Chondrocyte (in vitro differentiated cells): Measurements from ENCODE around the gene ALCAM. TPM values are rescaled to one million over a fixed set of nuclear protein-coding genes. Genes with fewer than 3 reads are reported as not detected.
A peak's percentile ranks its signal among the peaks of the same experiment; 100 is the strongest.
"Not testable (repeated sequence)": the region's sequence is repeated elsewhere in the genome, so short reads cannot be mapped to it uniquely, and the experiment has no call there.

Experiments used
- DNase-seq: peaks from one replicate; pipeline ENCODE4 v3.0.0; 2021; ENCODE audit warnings: mixed read lengths, low spot score
- H3K27ac Mint-ChIP-seq: one replicate; pipeline ENCODE4 v1.8.0; 2021; ENCODE audit warnings: mild to moderate bottlenecking, moderate library complexity, mixed read lengths; ENCODE audit not compliant: unreplicated experiment
- H3K27me3 Mint-ChIP-seq: 2 replicates; pipeline ENCODE4 v1.8.0; 2021; ENCODE audit warnings: low read depth, mixed read lengths
- H3K36me3 Mint-ChIP-seq: 2 replicates; pipeline ENCODE4 v1.8.0; 2021; ENCODE audit warnings: low read depth, mixed read lengths
- H3K4me1 Mint-ChIP-seq: 2 replicates; pipeline ENCODE4 v1.8.0; 2021; ENCODE audit warnings: low read depth, mild to moderate bottlenecking, mixed read lengths
- H3K4me3 Mint-ChIP-seq: one replicate; pipeline ENCODE4 v1.8.0; 2021; ENCODE audit warnings: mild to moderate bottlenecking, moderate library complexity, mixed read lengths; ENCODE audit not compliant: unreplicated experiment
- H3K9me3 Mint-ChIP-seq: 2 replicates; pipeline ENCODE4 v1.8.0; 2021; ENCODE audit warnings: low read depth, mixed read lengths
- CTCF ChIP-seq: fragments of 200-600 bp; sonication (generic); IDR thresholded peaks from 2 replicates; pipeline ENCODE4 v1.5.0; 2021; ENCODE audit warnings: antibody characterized with exemption, mild to moderate bottlenecking, moderate library complexity
- total RNA-seq: library from RNA; stranded (reverse); gene quantifications from 3 replicates; pipeline ENCODE4 v1.2.1, GENCODE V29; 2021

ALCAM gene
- total RNA-seq, 1 donor from 2014 or later = 270 TPM

DNA sequence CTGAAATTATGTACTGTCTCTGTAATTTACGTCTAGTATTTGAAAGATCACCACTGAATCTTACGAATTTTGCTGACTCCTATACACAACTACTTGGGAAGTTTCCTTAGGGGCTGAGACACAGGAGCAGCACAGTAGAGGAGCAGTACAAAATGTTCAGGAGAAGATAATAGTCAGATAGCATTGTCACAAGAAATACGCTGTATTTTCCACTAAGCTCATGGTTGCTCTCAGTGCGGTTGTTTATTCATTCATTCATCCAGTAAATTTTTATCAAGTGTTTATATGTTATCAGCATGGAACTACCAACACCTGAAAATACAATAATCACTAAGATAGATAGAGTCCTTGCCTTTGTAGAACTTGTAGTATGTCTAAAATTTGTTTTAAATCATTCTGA, 34.5 kb downstream of the ALCAM start:
- TF ChIP-seq CTCF = no peak
- Mint-ChIP-seq H3K9me3 (peaks cover 22% of the 10 kb centered on the region), H3K27ac (no peak overlapping the region), H3K4me3 (no peak overlapping the region), H3K36me3 (peaks cover 15% of the 10 kb centered on the region), H3K4me1 (peaks cover 49% of the 10 kb centered on the region), H3K27me3 (no peaks in the 10 kb centered on the region)
- DNase-seq = no peak

GRCh38 chr3:105401691-105402149, 35.0 kb downstream of the ALCAM start:
- H3K4me3 Mint-ChIP-seq = no peak overlapping the region
- H3K4me1 Mint-ChIP-seq = peaks cover 46% of the 10 kb centered on the region
- H3K9me3 Mint-ChIP-seq = peaks cover 27% of the 10 kb centered on the region
- DNase-seq = no peak
- H3K27me3 Mint-ChIP-seq = no peaks in the 10 kb centered on the region
- TF ChIP-seq CTCF = no peak
- H3K36me3 Mint-ChIP-seq = peaks cover 15% of the 10 kb centered on the region
- no peak overlapping the region for H3K27ac Mint-ChIP-seq

DNA sequence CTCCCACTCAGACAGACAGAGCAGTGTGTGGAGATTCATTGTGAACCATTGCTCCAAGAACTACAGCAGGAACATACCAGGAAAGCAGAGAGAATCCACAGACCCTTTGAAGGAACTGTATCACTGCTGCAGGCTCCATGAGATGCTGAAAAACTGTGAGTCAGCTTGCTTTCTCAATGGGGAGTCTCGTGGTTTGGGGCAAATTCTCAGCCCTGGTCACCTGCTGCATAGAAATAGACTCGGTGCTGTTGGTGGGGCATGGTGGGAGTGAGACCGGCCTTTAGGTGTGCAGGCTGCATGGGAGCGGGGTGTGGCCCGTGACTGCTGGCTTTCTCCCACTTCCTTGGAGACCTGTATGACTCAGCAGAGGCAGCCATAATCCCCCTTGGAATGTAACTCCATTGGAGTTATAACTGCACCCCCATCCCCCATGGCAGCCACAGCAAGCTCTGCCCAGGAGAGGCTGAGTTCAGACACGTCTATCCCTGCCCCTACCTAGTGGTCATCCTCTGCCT, 35.6 kb downstream of the ALCAM start:
- Mint-ChIP-seq H3K4me3 (no peak overlapping the region), H3K9me3 (peaks cover 31% of the 10 kb centered on the region), H3K36me3 (peaks cover 19% of the 10 kb centered on the region), H3K27ac (peak overlapping the region; percentile 54), H3K4me1 (peaks cover 46% of the 10 kb centered on the region), H3K27me3 (no peaks in the 10 kb centered on the region)
- no peak for TF ChIP-seq CTCF
- DNase-seq = peak; percentile 68

DNA sequence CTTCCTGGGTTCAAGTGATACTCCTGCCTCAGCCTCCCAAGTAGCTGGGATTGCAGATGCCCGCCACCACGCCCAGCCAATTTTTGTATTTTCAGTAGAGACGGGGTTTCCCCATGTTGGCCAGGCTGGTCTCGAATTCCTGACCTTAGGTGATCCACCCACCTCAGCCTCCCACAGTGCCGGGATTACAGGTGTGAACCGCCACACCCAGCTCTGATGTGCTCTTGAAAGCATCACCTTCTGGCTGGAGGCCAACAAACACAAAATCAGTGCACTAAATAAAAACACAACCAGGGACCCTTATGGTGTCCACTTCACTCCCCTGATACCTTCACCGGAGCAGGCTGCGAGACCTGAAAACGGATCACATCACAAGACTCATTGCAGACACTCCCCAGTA, 36.3 kb downstream of the ALCAM start:
- H3K9me3 Mint-ChIP-seq = peaks cover 33% of the 10 kb centered on the region
- H3K4me1 Mint-ChIP-seq = peaks cover 43% of the 10 kb centered on the region
- not testable (repeated sequence) for H3K27ac Mint-ChIP-seq, DNase-seq, H3K4me3 Mint-ChIP-seq, H3K27me3 Mint-ChIP-seq
- peaks cover 19% of the 10 kb centered on the region for H3K36me3 Mint-ChIP-seq

- no peak for TF ChIP-seq CTCF
- no peak for DNase-seq
- H3K36me3 Mint-ChIP-seq = peaks cover 21% of the 10 kb centered on the region
- peaks cover 20% of the 10 kb centered on the region for H3K4me1 Mint-ChIP-seq
- H3K4me3 Mint-ChIP-seq = no peak overlapping the region
- H3K27me3 Mint-ChIP-seq = no peaks in the 10 kb centered on the region
- H3K27ac Mint-ChIP-seq = no peak overlapping the region
- peaks cover 39% of the 10 kb centered on the region for H3K9me3 Mint-ChIP-seq
These were observed 39.6 kb downstream of the ALCAM start for GRCh38 chr3:105406268-105406667.

DNA sequence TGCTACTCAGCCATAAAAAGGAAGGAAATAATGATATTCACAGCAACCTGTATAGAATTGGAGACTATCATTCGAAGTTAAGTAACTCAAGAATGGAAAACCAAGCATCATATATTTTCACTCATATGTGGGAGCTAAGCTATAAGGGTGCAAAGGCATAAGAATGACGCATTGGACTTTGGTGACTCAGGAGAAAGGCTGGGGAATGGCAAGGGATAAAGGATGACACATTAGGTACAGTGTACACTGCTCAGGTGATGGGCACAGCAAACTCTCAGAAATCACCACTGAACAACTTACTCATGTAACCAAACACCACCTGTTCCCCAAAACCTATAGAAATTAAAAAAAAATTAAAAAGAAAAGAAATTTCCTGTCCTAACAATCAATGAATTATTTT, 42.7 kb downstream of the ALCAM start:
- no peak for DNase-seq
- no peak overlapping the region for H3K27ac Mint-ChIP-seq
- no peaks in the 10 kb centered on the region for H3K27me3 Mint-ChIP-seq
- no peak for TF ChIP-seq CTCF
- H3K4me3 Mint-ChIP-seq = no peak overlapping the region
- peaks cover 26% of the 10 kb centered on the region for H3K9me3 Mint-ChIP-seq
- peaks cover 10% of the 10 kb centered on the region for H3K36me3 Mint-ChIP-seq
- peaks cover 1% of the 10 kb centered on the region for H3K4me1 Mint-ChIP-seq
